Thyroid gland (tissue), 4 donors: ENCODE results near the gene HTR3A. TPM values are rescaled to one million over a fixed set of nuclear protein-coding genes. Genes with fewer than 3 reads are reported as not detected.
"Not testable (repeated sequence)": the region's sequence is repeated elsewhere in the genome, so short reads cannot be mapped to it uniquely, and the experiment has no call there.

Experiments used
- DNase-seq, 2 donors: peaks; one replicate each; pipeline ENCODE4 v3.0.0-alpha.2; 2019
- H3K27ac ChIP-seq, 3 donors: fragments of 200-600 bp; sonication (generic); 1 replicate in 2 of 3; 2 replicates in 1 of 3; pipeline ENCODE4 v1.5.1; 2016 to 2019; ENCODE audit warnings: mild to moderate bottlenecking in 1 of 3, moderate library complexity in 1 of 3
- H3K27me3 ChIP-seq: fragments of 200-600 bp; sonication (generic); one replicate; pipeline ENCODE4 v1.5.1; 2019
- H3K36me3 ChIP-seq, 2 donors: fragments of 200-600 bp; sonication (generic); one replicate each; pipeline ENCODE4 v1.5.1; 2016 to 2019
- H3K4me1 ChIP-seq, 2 donors: fragments of 200-600 bp; sonication (generic); one replicate each; pipeline ENCODE4 v1.5.1; 2017 to 2019
- H3K4me3 ChIP-seq, 3 donors: fragments of 200-600 bp; sonication (generic); replicated peaks in 1 of 3; 1 replicate in 2 of 3; 2 replicates in 1 of 3; pipeline ENCODE4 v1.5.1; 2016; ENCODE audit warnings: mild to moderate bottlenecking in 1 of 3
- H3K9me3 ChIP-seq: fragments of 200-600 bp; sonication (generic); one replicate; pipeline ENCODE4 v1.5.1; 2017
- POLR2A ChIP-seq, 2 donors: fragments of 450-650 bp; IDR thresholded peaks; one replicate each; pipeline ENCODE4 v1.6.1; 2017; ENCODE audit warnings: antibody characterized with exemption in 2 of 2, mild to moderate bottlenecking in 2 of 2, moderate library complexity in 1 of 2
- WGBS, 2 donors: methylation state at CpG; one replicate each; pipeline ENCODE4 v1.1.5; 2017; 5-methylcytosine and 5-hydroxymethylcytosine counted together
- intact Hi-C: fragments of 100-400 bp; cut with DNase I; formaldehyde crosslinking; loops from one replicate; pipeline ENCODE4 v1.15.1; 2023
- total RNA-seq, 4 donors: library from RNA; depleted of rRNA; stranded (reverse); fragments of >200 nt; gene quantifications; one replicate each; pipeline ENCODE4 v1.2.3, GENCODE V29; 2016
- TF ChIP-seq, protein P1 (sequence below), 6 experiments: fragments of 200-600 bp in 3 of 6; fragments of 450-650 bp in 3 of 6; sonication (generic) in 3 of 6; IDR thresholded peaks; one replicate each; pipeline ENCODE4 v1.5.1; 2016 to 2019; ENCODE audit warnings: antibody characterized with exemption in 6 of 6, mild to moderate bottlenecking in 2 of 6, inconsistent platforms in 1 of 6, moderate library complexity in 1 of 6

HTR3A gene
- total RNA-seq, 4 donors from 2014 or later, result not detected

DNA sequence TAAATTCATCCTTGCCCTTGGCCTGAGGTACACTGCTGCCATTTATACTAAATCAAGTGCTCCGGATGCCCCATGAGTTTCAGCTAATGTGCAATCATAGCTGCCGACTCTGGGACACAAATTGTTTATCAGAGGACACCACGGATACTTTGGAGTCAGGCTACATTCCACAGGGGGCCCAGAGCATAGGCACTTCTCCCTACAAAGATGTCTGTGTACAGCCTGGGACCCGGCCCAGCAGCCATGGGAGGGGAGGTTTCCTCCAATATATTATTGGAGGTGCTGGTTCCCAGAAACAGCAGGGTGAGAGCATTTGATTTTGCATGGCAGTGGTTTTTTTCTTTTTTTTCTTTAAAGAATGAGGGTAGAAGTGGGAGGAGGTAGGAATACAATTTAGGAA is 39.0 kb upstream of the HTR3A start:
- Histone ChIP-seq H3K4me1 (no peaks in the 10 kb centered on the region), H3K9me3 (no peaks in the 10 kb centered on the region), H3K4me3 (no peak overlapping the region), H3K36me3 (no peaks in the 10 kb centered on the region), H3K27ac (no peak overlapping the region), H3K27me3 (no peaks in the 10 kb centered on the region)
- DNase-seq, result no peak
- intact Hi-C loops, result no loop called here
- TF ChIP-seq POLR2A (IDR thresholded peaks at IDR 0.05), result no peak
- TF ChIP-seq, protein P1, sequence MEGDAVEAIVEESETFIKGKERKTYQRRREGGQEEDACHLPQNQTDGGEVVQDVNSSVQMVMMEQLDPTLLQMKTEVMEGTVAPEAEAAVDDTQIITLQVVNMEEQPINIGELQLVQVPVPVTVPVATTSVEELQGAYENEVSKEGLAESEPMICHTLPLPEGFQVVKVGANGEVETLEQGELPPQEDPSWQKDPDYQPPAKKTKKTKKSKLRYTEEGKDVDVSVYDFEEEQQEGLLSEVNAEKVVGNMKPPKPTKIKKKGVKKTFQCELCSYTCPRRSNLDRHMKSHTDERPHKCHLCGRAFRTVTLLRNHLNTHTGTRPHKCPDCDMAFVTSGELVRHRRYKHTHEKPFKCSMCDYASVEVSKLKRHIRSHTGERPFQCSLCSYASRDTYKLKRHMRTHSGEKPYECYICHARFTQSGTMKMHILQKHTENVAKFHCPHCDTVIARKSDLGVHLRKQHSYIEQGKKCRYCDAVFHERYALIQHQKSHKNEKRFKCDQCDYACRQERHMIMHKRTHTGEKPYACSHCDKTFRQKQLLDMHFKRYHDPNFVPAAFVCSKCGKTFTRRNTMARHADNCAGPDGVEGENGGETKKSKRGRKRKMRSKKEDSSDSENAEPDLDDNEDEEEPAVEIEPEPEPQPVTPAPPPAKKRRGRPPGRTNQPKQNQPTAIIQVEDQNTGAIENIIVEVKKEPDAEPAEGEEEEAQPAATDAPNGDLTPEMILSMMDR (IDR thresholded peaks at IDR 0.05), result no peak
- WGBS, 2 donors, result 70 to 71% methylated on average over 4 of the region's 4 CpGs

DNA sequence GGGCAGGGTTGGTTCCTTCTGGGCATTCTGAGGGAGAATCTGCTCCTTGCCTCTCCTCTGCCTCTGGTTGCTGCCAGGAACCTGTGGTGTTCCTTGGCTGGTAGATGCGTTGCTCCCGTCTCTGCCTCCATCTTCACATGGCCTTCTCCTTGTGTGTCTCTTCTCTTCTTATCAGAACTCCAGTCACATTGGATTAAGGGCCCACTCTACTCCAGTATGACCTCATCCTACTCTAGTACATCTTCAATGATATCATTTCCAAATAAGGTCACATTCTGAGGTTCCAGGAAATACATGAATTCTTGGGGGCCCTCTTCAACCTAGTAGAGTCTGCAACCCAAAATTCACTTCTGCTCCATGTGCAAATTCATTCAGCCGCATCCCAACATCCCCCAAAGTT is 37.0 kb upstream of the HTR3A start:
- Histone ChIP-seq H3K36me3 (no peaks in the 10 kb centered on the region), H3K27me3 (no peaks in the 10 kb centered on the region), H3K4me3 (no peak overlapping the region), H3K27ac (no peak overlapping the region), H3K4me1 (no peaks in the 10 kb centered on the region), H3K9me3 (no peaks in the 10 kb centered on the region)
- DNase-seq, result no peak
- TF ChIP-seq POLR2A (IDR thresholded peaks at IDR 0.05), result no peak
- TF ChIP-seq, protein P1 (IDR thresholded peaks at IDR 0.05), result no peak
- intact Hi-C loops, result no loop called here
- 74% methylated on average over 3 of the region's 3 CpGs for WGBS, 2 donors

DNA sequence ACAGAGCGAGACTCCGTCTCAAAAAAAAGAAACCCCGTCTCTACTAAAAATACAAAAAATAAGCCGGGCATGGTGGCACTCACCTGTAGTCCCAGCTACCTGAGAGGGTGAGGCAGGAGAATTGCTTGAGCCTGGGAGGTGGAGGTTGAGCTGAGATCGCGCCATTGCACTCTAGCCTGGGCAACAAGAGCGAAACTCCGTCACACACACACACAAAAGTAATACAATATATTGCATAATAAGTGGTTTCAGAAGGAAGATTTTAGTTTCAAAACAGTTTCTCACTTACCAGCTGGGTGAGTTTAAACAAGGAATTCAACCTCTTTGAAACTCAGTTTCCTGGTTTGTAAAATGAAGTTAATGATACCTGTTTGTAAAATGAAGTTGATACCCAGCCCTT is 32.7 kb upstream of the HTR3A start:
- TF ChIP-seq POLR2A (IDR thresholded peaks at IDR 0.05), result no peak
- TF ChIP-seq, protein P1 (IDR thresholded peaks at IDR 0.05), result no peak
- no peak overlapping the region for H3K27ac ChIP-seq
- no peaks in the 10 kb centered on the region for H3K4me1 ChIP-seq
- H3K4me3 ChIP-seq, result no peak overlapping the region
- no peaks in the 10 kb centered on the region for H3K27me3 ChIP-seq
- 91% methylated on average over 8 of the region's 8 CpGs for WGBS, 2 donors
- DNase-seq, result no peak
- no peaks in the 10 kb centered on the region for H3K9me3 ChIP-seq
- H3K36me3 ChIP-seq, result no peaks in the 10 kb centered on the region
- intact Hi-C loops, result no loop called here

DNA sequence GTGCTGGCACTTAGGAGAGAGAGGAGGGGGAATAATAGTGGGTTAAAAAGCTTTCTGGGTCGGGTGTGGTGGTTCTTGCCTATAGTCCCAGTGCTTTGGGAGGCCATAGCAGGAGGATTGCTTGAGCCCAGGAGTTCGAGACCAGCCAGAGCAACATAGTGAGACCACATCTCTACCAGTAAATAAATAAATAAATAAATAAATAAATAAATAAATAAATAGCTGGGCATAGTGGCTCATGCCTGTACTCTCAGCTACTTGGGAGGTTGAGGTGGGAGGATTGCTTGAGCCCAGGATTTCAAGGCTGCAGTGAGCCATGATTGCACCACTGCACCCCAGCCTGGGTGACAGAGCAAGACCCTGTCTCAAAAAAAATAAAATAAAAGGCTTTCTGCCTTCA is 28.7 kb upstream of the HTR3A start:
- WGBS, 2 donors, result 66 to 71% methylated on average over 2 of the region's 2 CpGs
- intact Hi-C loops, H3K36me3 ChIP-seq, H3K27ac ChIP-seq, H3K4me3 ChIP-seq, H3K27me3 ChIP-seq, H3K9me3 ChIP-seq, H3K4me1 ChIP-seq, DNase-seq: not testable (repeated sequence)

DNA sequence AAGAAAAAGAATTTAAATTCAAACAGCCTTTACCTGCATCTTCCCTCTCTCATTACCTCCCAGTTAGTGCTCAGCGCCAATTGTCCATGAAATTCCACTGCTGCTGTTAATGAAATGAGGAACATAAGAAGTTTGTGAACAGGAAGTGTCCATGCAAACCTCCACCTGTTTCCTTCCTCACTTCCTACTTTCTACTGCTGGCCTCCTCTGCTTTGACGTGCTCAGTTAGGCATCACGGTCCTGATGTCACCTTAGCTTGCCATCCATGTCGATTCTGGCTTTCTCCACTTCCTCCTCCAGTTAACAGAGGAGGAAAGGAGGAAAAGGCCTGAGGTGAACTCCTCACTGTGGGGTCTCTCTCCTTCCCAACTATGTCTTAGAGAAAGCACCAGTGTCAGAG is 26.9 kb upstream of the HTR3A start:
- Histone ChIP-seq H3K36me3 (no peaks in the 10 kb centered on the region), H3K4me1 (no peaks in the 10 kb centered on the region), H3K4me3 (no peak overlapping the region), H3K27me3 (no peaks in the 10 kb centered on the region), H3K9me3 (no peaks in the 10 kb centered on the region), H3K27ac (no peak overlapping the region)
- 78 to 81% methylated on average over 4 of the region's 4 CpGs for WGBS, 2 donors
- TF ChIP-seq, protein P1 (IDR thresholded peaks at IDR 0.05), result no peak
- TF ChIP-seq POLR2A (IDR thresholded peaks at IDR 0.05), result no peak
- intact Hi-C loops, result no loop called here
- DNase-seq, result no peak

DNA sequence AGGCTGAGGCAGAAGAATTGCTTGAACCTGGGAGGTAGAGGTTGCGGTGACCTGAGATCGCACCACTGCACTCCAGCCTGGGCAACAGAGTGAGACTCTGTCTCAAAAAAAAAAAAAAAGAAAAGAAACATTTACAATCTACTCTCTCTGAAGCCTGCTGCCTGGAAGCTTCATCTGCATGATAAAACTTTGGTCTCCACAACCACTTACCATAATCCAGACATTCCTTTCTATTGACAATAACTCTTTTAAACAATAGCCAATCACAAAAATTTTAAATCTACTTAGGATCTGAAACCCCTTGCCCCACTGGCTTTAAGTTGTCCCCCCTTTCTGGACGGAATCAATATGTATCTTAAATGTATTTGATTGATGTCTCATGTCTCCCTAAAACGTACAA is 25.0 kb upstream of the HTR3A start:
- no peak overlapping the region for H3K27ac ChIP-seq
- H3K36me3 ChIP-seq, result no peaks in the 10 kb centered on the region
- no peaks in the 10 kb centered on the region for H3K4me1 ChIP-seq
- WGBS, 2 donors, result 78 to 86% methylated on average over 4 of the region's 4 CpGs
- H3K4me3 ChIP-seq, result no peak overlapping the region
- TF ChIP-seq POLR2A (IDR thresholded peaks at IDR 0.05), result no peak
- TF ChIP-seq, protein P1 (IDR thresholded peaks at IDR 0.05), result no peak
- intact Hi-C loops, result no loop called here
- no peak for DNase-seq
- H3K9me3 ChIP-seq, result no peaks in the 10 kb centered on the region
- H3K27me3 ChIP-seq, result no peaks in the 10 kb centered on the region
